Mammary epithelial cell (primary cell): Measurements from ENCODE around the gene CSMD2.

Source experiments
- EZH2 ChIP-seq: IDR thresholded peaks from 2 replicates; pipeline ENCODE4 v1.6.1; 2012; ENCODE audit warnings: low read length, inconsistent platforms, borderline replicate concordance
- TF ChIP-seq, protein P1 (sequence below), 2 donors: IDR thresholded peaks in 1 of 2; conservative IDR thresholded peaks in 1 of 2; 2 replicates each; pipeline ENCODE4 v1.5.1; 2011 to 2012; ENCODE audit warnings: inconsistent platforms in 2 of 2, low read length in 2 of 2, mild to moderate bottlenecking in 2 of 2, control low read depth in 1 of 2, low read depth in 1 of 2; ENCODE audit not compliant: insufficient read depth in 1 of 2; ENCODE audit errors: extremely low read depth in 1 of 2

DNA sequence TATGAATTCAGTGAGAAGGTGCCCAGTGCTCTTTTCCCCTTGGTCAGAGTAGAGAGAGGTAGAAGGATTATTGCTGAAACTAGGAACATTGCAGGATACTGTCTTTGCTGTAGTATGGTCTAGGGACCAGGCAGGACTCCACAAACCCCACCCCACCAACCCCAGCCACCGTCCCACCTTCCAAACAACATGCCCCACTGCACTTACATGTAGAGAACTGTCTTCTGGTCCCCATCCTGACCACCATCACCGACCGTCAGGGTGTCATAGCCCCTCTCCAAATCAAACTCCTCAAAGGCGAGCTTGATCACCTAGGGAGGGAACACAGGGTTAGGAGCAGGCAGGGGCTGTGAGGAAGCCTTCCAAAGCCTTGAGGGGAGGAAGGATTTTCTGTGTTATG lies 372.8 kb downstream of the CSMD2 start:
- TF ChIP-seq, protein P1, sequence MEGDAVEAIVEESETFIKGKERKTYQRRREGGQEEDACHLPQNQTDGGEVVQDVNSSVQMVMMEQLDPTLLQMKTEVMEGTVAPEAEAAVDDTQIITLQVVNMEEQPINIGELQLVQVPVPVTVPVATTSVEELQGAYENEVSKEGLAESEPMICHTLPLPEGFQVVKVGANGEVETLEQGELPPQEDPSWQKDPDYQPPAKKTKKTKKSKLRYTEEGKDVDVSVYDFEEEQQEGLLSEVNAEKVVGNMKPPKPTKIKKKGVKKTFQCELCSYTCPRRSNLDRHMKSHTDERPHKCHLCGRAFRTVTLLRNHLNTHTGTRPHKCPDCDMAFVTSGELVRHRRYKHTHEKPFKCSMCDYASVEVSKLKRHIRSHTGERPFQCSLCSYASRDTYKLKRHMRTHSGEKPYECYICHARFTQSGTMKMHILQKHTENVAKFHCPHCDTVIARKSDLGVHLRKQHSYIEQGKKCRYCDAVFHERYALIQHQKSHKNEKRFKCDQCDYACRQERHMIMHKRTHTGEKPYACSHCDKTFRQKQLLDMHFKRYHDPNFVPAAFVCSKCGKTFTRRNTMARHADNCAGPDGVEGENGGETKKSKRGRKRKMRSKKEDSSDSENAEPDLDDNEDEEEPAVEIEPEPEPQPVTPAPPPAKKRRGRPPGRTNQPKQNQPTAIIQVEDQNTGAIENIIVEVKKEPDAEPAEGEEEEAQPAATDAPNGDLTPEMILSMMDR (conservative IDR thresholded peaks at IDR 0.05 in 1 of 2, IDR thresholded peaks at IDR 0.05 in 1 of 2; ENCODE audit: extremely low read depth in 1 of 2, insufficient read depth in 1 of 2, low read depth in 1 of 2, low read length in 2 of 2), result no peak
- TF ChIP-seq EZH2, result no peak
